Measurements from ENCODE around the gene RAB40C.

Gene RAB40C

DNA sequence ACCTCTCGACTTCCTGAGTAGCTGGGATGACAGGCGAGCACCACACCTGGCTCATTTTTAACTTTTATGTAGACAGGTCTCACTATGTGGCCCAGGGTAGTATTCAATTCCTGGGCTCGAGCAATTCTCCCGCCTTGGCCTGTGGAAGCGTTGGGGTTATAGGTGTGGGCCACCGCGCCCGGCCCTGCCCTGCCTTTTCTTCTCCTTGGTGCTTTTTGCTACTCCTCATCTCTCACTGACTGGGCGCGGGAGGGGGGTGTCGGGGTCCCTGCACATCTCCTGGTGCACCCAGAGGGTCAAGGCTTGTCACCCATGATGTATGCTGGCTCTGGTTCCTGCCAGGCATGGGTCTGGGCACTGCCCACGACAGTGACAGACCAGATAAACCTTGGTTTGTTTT is 54.7 kb downstream of the RAB40C start:
- Mint-ChIP-seq H3K27me3 (no peaks in the 10 kb centered on the region), H3K9me3 (ENCODE audit: low read depth) (no peaks in the 10 kb centered on the region), H3K4me3 (peak overlapping the region; percentile 77), H3K4me1 (ENCODE audit: low read depth) (peaks cover 17% of the 10 kb centered on the region), H3K36me3 (no peaks in the 10 kb centered on the region), H3K27ac (peak overlapping the region; percentile 61)

DNA sequence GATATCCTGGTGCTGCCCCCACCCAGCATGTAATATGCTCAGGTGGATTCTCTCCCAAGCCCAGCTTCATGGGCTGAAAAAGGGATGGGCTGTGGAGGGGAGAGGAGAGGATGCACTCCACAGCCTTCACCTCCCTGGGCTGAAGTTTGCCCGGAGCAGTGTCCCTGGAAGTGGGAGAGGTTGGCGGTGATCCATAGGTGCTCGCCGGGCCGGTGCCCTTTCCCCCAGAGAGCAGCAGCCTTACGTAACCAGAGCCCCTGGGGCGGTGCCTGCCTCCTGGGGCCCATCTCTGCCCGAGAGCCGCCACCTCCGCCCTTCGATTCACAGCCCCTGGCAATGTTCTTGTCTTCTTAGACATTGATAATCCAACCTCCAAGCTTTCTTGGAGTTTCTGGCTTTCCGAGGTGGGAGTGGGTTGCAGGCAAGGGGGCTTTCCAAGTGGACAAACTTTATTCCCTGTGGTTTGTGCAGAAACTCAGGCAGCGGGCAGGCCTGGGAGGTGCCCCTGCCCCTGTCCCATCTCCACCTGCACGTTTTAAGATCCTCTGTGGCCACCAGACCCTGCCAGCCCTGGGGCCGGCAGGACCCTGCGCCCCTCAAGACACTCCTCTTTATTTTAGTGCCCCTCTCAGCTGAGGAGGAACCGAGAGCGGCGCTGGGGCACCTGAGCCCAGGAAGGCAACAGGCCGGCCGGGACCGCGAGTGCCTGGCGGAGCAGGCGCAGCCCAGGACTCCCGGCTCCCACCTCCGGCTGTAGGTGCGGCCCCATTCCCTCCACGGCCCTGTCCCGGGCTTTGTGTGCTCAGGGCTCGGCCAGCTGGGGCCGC is 56.2 kb downstream of the RAB40C start:
- H3K36me3 Mint-ChIP-seq, result no peaks in the 10 kb centered on the region
- H3K9me3 Mint-ChIP-seq (ENCODE audit: low read depth), result no peaks in the 10 kb centered on the region
- peaks cover 17% of the 10 kb centered on the region for H3K4me1 Mint-ChIP-seq (ENCODE audit: low read depth)
- no peak overlapping the region for H3K27ac Mint-ChIP-seq
- H3K27me3 Mint-ChIP-seq, result no peaks in the 10 kb centered on the region
- no peak overlapping the region for H3K4me3 Mint-ChIP-seq

DNA sequence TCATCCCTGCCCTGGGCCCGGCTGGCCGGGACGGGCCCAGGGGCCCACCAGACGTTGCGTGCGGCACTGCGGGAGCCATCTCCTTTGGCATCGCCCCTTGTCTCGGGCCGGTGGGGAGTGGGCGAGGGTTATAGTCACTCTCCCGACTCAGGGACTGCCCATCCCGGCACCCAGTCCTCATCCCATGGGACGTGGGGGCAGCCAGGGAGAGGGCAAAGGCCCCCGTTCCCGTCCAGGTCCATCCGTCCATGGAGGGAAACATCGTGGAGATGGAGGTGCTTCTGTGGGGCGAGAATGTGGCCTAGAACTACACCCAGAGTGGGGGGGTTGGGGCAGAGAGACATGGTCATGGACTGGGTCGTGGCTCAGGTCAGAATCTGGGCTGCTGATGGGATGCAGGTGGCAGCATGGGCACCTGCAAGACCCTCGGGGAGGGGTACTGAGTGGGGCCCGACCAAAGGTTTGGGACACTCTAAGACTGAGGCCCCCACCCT is 56.9 kb downstream of the RAB40C start:
- H3K4me1 Mint-ChIP-seq (ENCODE audit: low read depth), result peaks cover 17% of the 10 kb centered on the region
- H3K4me3 Mint-ChIP-seq, result no peak overlapping the region
- no peaks in the 10 kb centered on the region for H3K36me3 Mint-ChIP-seq
- H3K27me3 Mint-ChIP-seq, result no peaks in the 10 kb centered on the region
- H3K9me3 Mint-ChIP-seq (ENCODE audit: low read depth), result no peaks in the 10 kb centered on the region
- no peak overlapping the region for H3K27ac Mint-ChIP-seq

DNA sequence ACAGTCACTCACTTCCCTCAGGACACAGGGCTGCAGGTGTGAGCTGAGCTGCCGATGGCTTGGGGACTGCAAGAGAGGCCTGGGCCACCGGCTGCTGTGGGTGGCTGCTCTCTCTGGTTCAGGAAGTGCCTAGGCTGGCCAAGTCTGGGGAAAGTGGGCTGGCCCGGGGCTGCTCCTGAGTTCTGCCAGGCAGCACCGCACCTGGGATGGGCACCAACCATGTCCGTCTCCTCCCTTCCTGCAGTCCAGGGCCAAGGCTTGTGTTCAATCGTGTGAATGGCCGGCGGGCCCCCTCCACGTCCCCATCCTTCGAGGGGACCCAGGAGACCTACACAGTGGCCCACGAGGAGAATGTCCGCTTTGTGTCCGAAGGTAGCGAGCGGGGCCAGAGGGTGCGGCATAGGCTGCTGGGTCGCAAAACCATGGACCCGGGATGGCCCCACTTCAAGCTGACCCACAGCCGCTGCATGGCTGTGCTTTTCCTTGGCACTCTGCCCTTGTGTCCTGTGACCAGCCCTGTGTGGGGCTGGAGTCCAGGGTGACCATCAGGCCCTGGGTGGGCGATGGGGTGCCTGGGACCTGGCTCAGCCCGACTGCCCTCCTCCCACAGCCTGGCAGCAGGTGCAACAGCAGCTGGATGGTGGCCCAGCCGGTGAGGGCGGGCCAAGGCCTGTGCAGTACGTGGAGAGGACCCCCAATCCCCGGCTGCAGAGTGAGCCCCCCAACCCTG is 57.5 kb downstream of the RAB40C start:
- Mint-ChIP-seq H3K36me3 (no peaks in the 10 kb centered on the region), H3K4me3 (no peak overlapping the region), H3K27me3 (no peaks in the 10 kb centered on the region), H3K9me3 (ENCODE audit: low read depth) (no peaks in the 10 kb centered on the region), H3K4me1 (ENCODE audit: low read depth) (peaks cover 17% of the 10 kb centered on the region), H3K27ac (no peak overlapping the region)

DNA sequence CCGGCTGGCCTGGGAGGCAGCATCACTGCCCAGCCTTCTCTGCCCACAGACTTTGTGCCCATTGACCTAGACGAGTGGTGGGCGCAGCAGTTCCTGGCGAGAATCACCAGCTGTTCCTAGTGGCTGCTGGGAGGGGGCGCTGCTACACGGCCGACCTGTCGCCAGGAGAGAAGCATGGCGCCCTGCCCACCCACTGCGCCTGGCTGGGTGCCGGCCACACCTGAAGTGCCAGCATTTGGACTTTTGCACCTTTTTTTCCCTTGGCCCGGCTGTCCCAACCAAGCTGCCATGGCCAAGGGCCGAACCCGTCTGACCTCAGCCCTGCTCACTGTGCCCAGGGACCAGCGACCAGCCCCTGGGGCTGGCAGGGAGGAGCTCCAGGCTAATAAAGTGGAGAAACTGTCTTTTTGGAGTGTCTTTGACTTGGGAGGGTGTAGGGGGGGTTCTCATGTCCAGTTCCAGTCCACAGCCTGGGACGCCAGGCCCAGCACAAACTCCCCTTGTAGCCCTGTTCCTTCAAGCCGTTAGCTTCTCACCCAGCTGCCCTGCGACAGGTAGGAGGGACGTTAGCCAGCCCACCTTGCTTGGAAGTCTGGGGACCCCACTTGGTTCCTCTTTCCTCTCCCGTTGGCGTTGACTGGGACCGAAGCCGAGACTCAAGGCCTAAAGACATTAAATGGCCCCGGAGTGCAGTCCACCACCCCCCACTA is 58.4 kb downstream of the RAB40C start:
- peak overlapping the region; percentile 84 for H3K4me3 Mint-ChIP-seq
- no peaks in the 10 kb centered on the region for H3K27me3 Mint-ChIP-seq
- no peaks in the 10 kb centered on the region for H3K9me3 Mint-ChIP-seq (ENCODE audit: low read depth)
- H3K36me3 Mint-ChIP-seq, result no peaks in the 10 kb centered on the region
- H3K27ac Mint-ChIP-seq, result peak overlapping the region; percentile 81
- H3K4me1 Mint-ChIP-seq (ENCODE audit: low read depth), result peaks cover 15% of the 10 kb centered on the region

DNA sequence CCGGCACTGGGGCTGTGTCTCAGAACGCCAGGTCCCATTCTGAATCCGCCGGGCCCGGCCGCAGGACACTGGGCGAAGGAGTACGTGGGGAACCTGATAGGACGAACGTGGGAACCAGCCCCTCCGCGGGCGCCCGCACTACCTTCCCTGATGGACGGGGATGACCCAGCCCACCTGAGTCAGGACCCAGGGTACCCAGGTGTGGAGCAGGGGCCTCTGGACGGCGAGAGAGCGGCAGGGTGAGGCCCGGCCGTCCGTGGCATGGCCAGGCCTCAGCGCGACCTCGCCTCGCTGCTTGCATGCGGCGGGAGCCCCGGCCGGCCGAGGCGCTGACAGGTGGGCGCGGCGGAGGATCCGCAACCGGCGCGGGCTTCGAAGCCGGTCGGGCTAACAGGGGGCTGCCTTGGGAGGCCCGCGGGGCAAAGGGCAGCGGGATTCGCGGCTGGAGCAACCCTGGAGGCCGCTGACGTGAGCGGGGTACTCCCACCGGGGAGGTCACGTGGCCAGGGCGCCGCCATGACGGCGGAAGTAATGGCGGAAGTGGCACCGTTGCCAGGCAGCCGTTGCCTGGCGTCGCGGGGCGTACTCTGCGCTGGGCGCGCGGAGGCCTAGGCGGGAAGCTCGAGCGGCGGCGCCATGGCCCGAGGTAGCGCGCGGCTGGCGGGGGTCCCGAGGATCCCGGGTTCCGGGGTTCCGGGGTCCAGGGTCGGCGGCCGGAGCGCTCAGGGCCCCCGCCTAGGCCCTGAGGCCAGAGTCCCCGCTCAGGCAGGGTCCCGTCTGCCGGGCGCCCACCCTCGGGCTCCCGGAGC is 59.1 kb downstream of the RAB40C start, which contains the start of gene WDR90:
Gene WDR90, plus strand, starts transcription at position 585 of the 809 bp plus-strand sequence. Its CDS starts 52 bp downstream, at position 637.
- no peaks in the 10 kb centered on the region for H3K27me3 Mint-ChIP-seq
- H3K27ac Mint-ChIP-seq, result peak within 1 kb of the TSS; percentile 81
- H3K9me3 Mint-ChIP-seq (ENCODE audit: low read depth), result no peaks in the 10 kb centered on the region
- no peaks in the 10 kb centered on the region for H3K36me3 Mint-ChIP-seq
- peaks cover 12% of the 10 kb centered on the region for H3K4me1 Mint-ChIP-seq (ENCODE audit: low read depth)
- peak within 1 kb of the TSS; percentile 84 for H3K4me3 Mint-ChIP-seq

DNA sequence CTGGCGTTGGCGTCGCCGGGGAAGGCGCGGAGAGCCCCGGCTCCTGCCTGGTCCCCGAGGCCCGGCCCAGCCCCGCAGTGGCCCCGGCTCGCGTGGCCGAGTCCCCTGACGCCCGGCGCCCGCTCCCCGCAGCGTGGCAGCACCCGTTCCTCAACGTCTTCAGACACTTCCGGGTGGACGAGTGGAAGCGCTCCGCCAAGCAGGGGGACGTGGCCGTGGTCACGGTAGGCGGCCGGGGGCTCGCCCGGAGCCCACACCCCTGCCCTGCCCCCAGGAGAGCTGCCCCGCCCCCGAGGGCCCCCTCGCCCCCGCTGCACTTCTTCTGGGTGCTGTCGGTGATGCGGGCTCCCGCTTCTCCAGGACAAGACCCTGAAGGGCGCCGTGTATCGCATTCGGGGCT is 59.8 kb downstream of the RAB40C start:
- no peaks in the 10 kb centered on the region for H3K9me3 Mint-ChIP-seq (ENCODE audit: low read depth)
- peaks cover 5% of the 10 kb centered on the region for H3K4me1 Mint-ChIP-seq (ENCODE audit: low read depth)
- H3K27me3 Mint-ChIP-seq, result no peaks in the 10 kb centered on the region
- H3K27ac Mint-ChIP-seq, result no peak overlapping the region
- no peaks in the 10 kb centered on the region for H3K36me3 Mint-ChIP-seq
- H3K4me3 Mint-ChIP-seq, result peak overlapping the region; percentile 74

DNA sequence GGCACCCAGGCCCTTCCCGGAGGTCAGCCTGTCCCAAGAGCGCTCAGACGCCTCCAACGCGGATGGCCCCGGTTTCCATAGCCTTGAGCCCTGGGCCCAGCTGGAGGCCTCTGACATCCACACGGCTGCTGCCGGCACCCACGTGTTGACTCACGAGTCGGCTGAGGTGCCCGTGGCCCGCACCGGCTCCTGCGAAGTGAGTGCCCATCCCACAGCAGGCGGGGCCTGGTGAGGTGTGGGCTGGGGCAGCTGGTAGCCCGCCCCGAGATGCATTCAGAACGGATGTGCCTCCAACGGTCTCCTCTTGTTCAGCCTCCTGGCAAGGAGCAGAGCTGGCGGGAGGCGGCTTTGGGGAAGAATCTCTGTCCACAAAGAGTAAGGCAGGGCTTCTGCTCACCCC is 62.0 kb downstream of the RAB40C start:
- no peak overlapping the region for H3K4me3 Mint-ChIP-seq
- H3K27ac Mint-ChIP-seq, result no peak overlapping the region
- H3K4me1 Mint-ChIP-seq (ENCODE audit: low read depth), result peaks cover 2% of the 10 kb centered on the region
- no peaks in the 10 kb centered on the region for H3K9me3 Mint-ChIP-seq (ENCODE audit: low read depth)
- no peaks in the 10 kb centered on the region for H3K27me3 Mint-ChIP-seq
- H3K36me3 Mint-ChIP-seq, result no peaks in the 10 kb centered on the region

DNA sequence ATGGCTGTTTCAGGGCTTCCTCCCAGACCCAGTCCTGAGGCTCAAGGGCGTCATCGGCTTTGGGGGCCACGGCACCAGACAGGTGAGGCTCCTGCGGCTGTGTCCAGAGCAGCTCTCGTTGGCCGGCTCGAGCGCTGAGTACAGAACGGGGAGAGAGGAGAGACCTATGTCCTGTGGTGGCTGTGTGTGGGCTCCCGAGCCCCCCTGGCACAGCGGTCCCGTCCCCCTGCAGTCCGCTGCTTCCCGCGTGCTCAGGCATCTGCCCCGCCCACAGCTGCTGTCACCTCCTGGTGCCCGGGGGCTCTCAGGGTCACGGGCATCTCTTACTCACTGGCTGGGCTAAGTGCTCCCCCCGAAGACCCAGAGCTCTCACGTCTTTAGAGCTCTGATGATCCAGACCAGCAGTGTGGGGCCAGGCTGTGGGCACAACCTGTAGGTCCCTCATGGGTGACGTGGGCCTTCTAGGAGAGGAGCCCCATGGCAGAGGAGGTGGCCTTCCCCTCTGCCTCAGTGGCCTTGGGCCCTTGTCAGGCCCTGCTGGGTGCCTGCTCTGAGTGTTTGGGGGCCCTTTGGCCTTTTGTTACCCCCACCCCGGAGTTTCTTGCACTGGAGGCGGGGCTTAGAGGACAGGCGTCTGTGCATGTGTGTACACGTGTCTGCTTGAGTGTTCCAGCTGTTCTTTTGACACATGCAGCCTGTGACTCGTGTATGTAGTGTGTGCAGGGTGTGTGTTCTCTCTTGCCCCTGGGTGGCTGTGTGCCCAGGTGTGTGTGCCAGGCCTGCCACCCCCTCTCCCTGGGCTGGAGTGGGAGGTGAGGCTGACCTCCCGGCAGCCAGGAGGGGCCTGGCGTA is 62.8 kb downstream of the RAB40C start:
- Mint-ChIP-seq H3K27ac (no peak overlapping the region), H3K27me3 (no peaks in the 10 kb centered on the region), H3K36me3 (no peaks in the 10 kb centered on the region), H3K4me3 (no peak overlapping the region), H3K9me3 (ENCODE audit: low read depth) (no peaks in the 10 kb centered on the region), H3K4me1 (ENCODE audit: low read depth) (peaks cover 2% of the 10 kb centered on the region)

DNA sequence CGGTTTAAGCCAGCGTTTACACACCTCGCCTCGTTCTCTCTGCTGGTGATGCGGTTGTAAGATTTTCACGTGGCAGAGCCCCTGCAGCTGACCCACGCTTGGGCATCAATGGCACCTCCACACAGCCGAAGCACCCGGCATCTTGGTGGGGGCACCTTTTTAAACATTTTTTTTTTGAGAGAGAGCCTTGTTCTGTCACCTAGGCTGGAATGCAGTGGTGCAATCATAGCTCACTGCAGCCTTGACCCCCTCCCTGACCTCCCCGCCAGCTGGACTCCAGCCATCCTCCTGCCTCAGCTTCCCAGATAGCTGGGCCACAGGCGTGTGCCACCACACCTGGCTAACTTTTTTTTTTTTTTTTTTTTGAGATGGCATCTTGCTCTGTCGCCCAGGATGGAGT is 64.2 kb downstream of the RAB40C start:
- H3K4me1 Mint-ChIP-seq (ENCODE audit: low read depth), result no peaks in the 10 kb centered on the region
- no peaks in the 10 kb centered on the region for H3K9me3 Mint-ChIP-seq (ENCODE audit: low read depth)
- H3K36me3 Mint-ChIP-seq, result no peaks in the 10 kb centered on the region
- no peak overlapping the region for H3K4me3 Mint-ChIP-seq
- H3K27ac Mint-ChIP-seq, result no peak overlapping the region
- H3K27me3 Mint-ChIP-seq, result no peaks in the 10 kb centered on the region

DNA sequence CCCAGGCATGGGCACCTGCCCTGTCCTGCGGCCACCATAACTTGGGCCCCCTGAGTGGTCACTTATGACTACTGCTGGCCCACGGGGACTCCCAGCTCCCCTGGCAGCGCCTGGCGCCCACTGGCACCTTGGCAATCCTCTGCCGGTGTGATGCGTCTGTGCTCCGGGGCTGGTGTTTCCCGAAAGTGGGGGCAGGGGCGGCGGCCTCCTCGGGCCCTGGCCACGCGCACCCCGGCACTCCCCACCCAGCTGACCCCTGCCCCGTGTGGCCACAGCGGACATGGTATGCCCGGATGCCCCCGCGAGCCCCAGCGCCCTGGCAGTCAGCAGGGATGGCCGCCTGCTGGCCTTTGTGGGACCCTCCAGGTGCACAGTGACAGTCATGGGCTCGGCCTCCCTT is 67.6 kb downstream of the RAB40C start:
- H3K4me1 Mint-ChIP-seq (ENCODE audit: low read depth), result peaks cover 3% of the 10 kb centered on the region
- H3K9me3 Mint-ChIP-seq (ENCODE audit: low read depth), result no peaks in the 10 kb centered on the region
- no peaks in the 10 kb centered on the region for H3K36me3 Mint-ChIP-seq
- H3K4me3 Mint-ChIP-seq, result no peak overlapping the region
- H3K27ac Mint-ChIP-seq, result no peak overlapping the region
- H3K27me3 Mint-ChIP-seq, result no peaks in the 10 kb centered on the region

DNA sequence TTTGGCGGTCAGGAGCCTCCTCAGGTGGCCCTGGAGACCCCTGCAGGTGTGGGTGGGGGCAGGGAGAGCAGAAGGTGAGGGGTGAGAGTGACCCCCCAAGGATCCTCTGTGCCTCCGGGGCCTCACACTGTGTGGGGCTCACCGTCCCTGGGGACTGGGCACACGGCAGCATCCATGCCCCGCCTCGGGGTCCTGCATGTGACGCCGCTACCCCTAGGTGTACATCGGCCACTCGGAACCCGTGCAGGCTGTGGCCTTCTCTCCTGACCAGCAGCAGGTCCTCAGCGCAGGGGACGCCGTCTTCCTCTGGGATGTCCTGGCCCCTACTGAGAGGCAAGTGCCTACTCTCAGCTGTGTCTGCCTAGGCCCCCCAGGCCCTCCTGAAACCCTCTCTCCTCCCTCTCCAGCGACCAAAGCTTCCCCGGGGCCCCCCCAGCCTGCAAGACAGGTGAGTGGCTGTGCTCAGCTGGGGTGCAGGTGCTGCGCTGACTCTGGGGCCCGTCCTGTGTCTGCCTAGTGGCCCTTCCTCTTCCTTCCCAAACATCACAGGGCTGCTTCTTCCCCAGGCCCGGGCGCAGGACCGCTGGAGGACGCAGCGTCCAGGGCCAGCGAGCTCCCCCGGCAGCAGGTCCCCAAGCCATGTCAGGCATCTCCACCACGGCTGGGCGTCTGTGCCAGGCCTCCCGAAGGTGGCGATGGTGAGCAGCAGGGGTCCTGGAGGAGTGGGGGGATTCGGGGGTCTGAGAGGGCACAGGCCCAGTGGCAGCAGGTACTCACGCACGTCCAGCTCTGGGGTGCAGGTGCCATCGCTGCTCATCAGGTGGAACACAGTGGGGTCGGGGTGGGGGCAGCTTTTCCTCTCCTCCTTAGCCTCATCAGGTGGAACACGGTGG is 69.1 kb downstream of the RAB40C start:
- no peak overlapping the region for H3K27ac Mint-ChIP-seq
- no peaks in the 10 kb centered on the region for H3K27me3 Mint-ChIP-seq
- peaks cover 3% of the 10 kb centered on the region for H3K4me1 Mint-ChIP-seq (ENCODE audit: low read depth)
- H3K36me3 Mint-ChIP-seq, result no peaks in the 10 kb centered on the region
- no peaks in the 10 kb centered on the region for H3K9me3 Mint-ChIP-seq (ENCODE audit: low read depth)
- no peak overlapping the region for H3K4me3 Mint-ChIP-seq

DNA sequence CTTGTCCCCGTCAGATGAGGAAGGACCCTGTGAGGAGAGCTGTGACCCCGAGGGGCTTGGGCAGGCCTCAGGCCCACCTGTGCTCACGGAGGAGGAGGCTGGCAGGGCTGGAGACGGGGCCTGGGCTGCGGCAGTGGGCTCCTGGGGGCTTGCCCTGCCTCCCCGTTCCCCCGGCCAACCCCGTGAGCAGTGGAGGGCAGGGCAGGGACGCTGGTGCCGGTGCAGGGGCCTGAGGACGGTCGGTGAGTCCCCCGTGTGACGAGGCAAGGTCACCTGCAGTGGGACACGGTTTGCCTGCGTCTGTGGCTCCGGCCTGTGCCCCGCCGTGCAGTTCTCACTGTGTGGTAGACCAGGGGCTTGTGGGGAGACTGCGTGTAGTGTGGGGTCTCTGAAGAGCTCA is 69.8 kb downstream of the RAB40C start:
- H3K27ac Mint-ChIP-seq, result no peak overlapping the region
- H3K4me3 Mint-ChIP-seq, result no peak overlapping the region
- no peaks in the 10 kb centered on the region for H3K36me3 Mint-ChIP-seq
- H3K27me3 Mint-ChIP-seq, result no peaks in the 10 kb centered on the region
- H3K9me3 Mint-ChIP-seq (ENCODE audit: low read depth), result no peaks in the 10 kb centered on the region
- peaks cover 3% of the 10 kb centered on the region for H3K4me1 Mint-ChIP-seq (ENCODE audit: low read depth)

All from activated naive CD8-positive, alpha-beta T cell (primary cell).